ENCODE data around the gene COL28A1. TPM values are rescaled to one million over a fixed set of nuclear protein-coding genes. Genes with fewer than 3 reads are reported as not detected.

COL28A1 gene
- total RNA-seq, 1 donor: 0.36 TPM

DNA sequence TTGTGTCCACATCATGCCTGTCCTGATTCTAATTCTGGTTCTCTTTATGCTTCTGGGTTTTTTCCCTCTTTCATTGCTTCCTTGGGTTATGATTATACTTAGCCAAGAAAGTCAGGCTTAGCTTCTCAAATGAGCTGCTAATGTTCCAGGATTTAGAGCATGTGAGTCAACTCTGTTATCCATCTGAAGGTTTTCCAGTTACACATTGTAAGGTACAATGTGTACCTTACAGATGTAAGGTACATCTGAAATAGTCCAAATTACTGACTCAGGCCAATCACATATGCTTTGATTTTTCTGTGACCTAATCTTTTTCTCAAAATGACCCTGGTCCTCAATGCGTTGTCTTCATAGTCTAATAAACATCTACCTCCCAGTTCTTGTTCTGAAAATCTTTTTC is 17.7 kb upstream of the COL28A1 start:
- Histone ChIP-seq H3K9me3 (ENCODE audit: low read depth, low read length) (no peaks in the 10 kb centered on the region), H3K27ac (ENCODE audit: low read depth, low read length) (peak overlapping the region; percentile 87), H4K20me1 (ENCODE audit: insufficient read depth, low read length) (no peaks in the 10 kb centered on the region), H3K4me2 (ENCODE audit: insufficient read depth, low read length) (peak overlapping the region; percentile 59), H3K4me3 (ENCODE audit: insufficient read depth, low read length) (no peak overlapping the region), H2AFZ (ENCODE audit: low read length) (no peak overlapping the region), H3K36me3 (ENCODE audit: insufficient read depth, low read length) (no peaks in the 10 kb centered on the region), H3K27me3 (ENCODE audit: insufficient read depth, low read length) (no peaks in the 10 kb centered on the region), H3K79me2 (ENCODE audit: insufficient read depth, low read length) (no peaks in the 10 kb centered on the region), H3K4me1 (ENCODE audit: insufficient read depth, low read length) (peaks cover 28% of the 10 kb centered on the region)
- no peak for DNase-seq (ENCODE audit: insufficient read length, low spot score, missing footprints)
- TF ChIP-seq, protein P1, sequence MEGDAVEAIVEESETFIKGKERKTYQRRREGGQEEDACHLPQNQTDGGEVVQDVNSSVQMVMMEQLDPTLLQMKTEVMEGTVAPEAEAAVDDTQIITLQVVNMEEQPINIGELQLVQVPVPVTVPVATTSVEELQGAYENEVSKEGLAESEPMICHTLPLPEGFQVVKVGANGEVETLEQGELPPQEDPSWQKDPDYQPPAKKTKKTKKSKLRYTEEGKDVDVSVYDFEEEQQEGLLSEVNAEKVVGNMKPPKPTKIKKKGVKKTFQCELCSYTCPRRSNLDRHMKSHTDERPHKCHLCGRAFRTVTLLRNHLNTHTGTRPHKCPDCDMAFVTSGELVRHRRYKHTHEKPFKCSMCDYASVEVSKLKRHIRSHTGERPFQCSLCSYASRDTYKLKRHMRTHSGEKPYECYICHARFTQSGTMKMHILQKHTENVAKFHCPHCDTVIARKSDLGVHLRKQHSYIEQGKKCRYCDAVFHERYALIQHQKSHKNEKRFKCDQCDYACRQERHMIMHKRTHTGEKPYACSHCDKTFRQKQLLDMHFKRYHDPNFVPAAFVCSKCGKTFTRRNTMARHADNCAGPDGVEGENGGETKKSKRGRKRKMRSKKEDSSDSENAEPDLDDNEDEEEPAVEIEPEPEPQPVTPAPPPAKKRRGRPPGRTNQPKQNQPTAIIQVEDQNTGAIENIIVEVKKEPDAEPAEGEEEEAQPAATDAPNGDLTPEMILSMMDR (IDR thresholded peaks at IDR 0.05; ENCODE audit: extremely low read depth, low read depth, low read length): no peak

DNA sequence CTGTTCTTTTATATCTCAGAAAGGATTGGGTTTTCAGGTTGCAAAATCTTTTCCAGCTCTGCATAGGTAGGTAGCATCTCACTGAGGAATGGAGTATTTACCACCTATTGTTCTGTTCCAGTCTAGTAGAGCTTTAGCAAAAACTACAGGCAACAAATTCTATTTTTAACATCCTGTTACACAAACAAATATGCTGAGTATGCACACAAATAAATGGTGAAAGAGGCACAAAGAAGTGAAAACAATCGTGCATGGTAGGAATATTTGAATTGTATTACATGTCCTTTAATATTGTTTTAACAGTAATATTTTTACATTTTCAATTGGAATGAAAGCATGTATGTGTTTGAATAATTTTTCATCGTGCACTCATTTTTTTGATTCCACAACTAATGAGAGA is 16.5 kb upstream of the COL28A1 start:
- no peaks in the 10 kb centered on the region for H3K36me3 ChIP-seq (ENCODE audit: insufficient read depth, low read length)
- no peaks in the 10 kb centered on the region for H4K20me1 ChIP-seq (ENCODE audit: insufficient read depth, low read length)
- no peak overlapping the region for H3K27ac ChIP-seq (ENCODE audit: low read depth, low read length)
- peaks cover 28% of the 10 kb centered on the region for H3K4me1 ChIP-seq (ENCODE audit: insufficient read depth, low read length)
- no peaks in the 10 kb centered on the region for H3K9me3 ChIP-seq (ENCODE audit: low read depth, low read length)
- no peak for DNase-seq (ENCODE audit: insufficient read length, low spot score, missing footprints)
- no peak overlapping the region for H3K4me3 ChIP-seq (ENCODE audit: insufficient read depth, low read length)
- no peaks in the 10 kb centered on the region for H3K79me2 ChIP-seq (ENCODE audit: insufficient read depth, low read length)
- no peak overlapping the region for H2AFZ ChIP-seq (ENCODE audit: low read length)
- no peaks in the 10 kb centered on the region for H3K27me3 ChIP-seq (ENCODE audit: insufficient read depth, low read length)
- TF ChIP-seq, protein P1 (IDR thresholded peaks at IDR 0.05; ENCODE audit: extremely low read depth, low read depth, low read length): no peak
- no peak overlapping the region for H3K4me2 ChIP-seq (ENCODE audit: insufficient read depth, low read length)

GRCh38 chr7:7550663-7551062 is 15.0 kb upstream of the COL28A1 start:
- H3K4me2 ChIP-seq (ENCODE audit: insufficient read depth, low read length): no peak overlapping the region

DNA sequence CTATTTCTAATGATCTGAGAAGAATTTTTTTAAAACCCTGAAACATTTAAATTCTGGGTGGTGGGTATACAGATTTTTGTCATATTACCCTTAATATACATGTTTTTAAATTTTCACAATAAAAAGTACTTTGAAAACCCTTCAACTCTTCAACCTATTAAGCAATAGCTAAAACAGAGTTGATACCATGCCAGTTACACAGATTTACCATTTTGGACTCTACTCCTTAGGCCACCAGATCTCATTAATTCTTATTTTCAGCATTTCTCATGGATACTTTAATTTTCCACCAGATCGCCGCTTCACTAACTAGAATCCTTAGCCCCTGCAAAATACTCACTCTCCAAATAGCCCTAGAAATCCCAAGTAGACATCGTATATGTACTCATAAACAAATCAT is 12.7 kb upstream of the COL28A1 start:
- no peaks in the 10 kb centered on the region for H3K27me3 ChIP-seq (ENCODE audit: insufficient read depth, low read length)
- H3K36me3 ChIP-seq (ENCODE audit: insufficient read depth, low read length): no peaks in the 10 kb centered on the region
- H3K4me3 ChIP-seq (ENCODE audit: insufficient read depth, low read length): no peak overlapping the region
- H3K79me2 ChIP-seq (ENCODE audit: insufficient read depth, low read length): no peaks in the 10 kb centered on the region
- no peaks in the 10 kb centered on the region for H3K9me3 ChIP-seq (ENCODE audit: low read depth, low read length)
- DNase-seq (ENCODE audit: insufficient read length, low spot score, missing footprints): no peak
- TF ChIP-seq, protein P1 (IDR thresholded peaks at IDR 0.05; ENCODE audit: extremely low read depth, low read depth, low read length): no peak
- no peak overlapping the region for H3K27ac ChIP-seq (ENCODE audit: low read depth, low read length)
- H3K4me1 ChIP-seq (ENCODE audit: insufficient read depth, low read length): peaks cover 7% of the 10 kb centered on the region
- H3K4me2 ChIP-seq (ENCODE audit: insufficient read depth, low read length): no peak overlapping the region
- H4K20me1 ChIP-seq (ENCODE audit: insufficient read depth, low read length): no peaks in the 10 kb centered on the region
- H2AFZ ChIP-seq (ENCODE audit: low read length): no peak overlapping the region

More at GRCh38 chr7:7550663-7551062, 15.0 kb upstream of the COL28A1 start:
- DNase-seq (ENCODE audit: insufficient read length, low spot score, missing footprints): no peak
- Histone ChIP-seq H3K79me2 (ENCODE audit: insufficient read depth, low read length) (no peaks in the 10 kb centered on the region), H4K20me1 (ENCODE audit: insufficient read depth, low read length) (no peaks in the 10 kb centered on the region), H2AFZ (ENCODE audit: low read length) (no peak overlapping the region), H3K4me3 (ENCODE audit: insufficient read depth, low read length) (no peak overlapping the region), H3K4me1 (ENCODE audit: insufficient read depth, low read length) (peaks cover 28% of the 10 kb centered on the region), H3K9me3 (ENCODE audit: low read depth, low read length) (no peaks in the 10 kb centered on the region), H3K36me3 (ENCODE audit: insufficient read depth, low read length) (no peaks in the 10 kb centered on the region), H3K27me3 (ENCODE audit: insufficient read depth, low read length) (no peaks in the 10 kb centered on the region), H3K27ac (ENCODE audit: low read depth, low read length) (no peak overlapping the region)
- TF ChIP-seq, protein P1 (IDR thresholded peaks at IDR 0.05; ENCODE audit: extremely low read depth, low read depth, low read length): no peak
